ENCODE measurements around the gene MEPE. TPM values are rescaled to one million over a fixed set of nuclear protein-coding genes. Genes with fewer than 3 reads are reported as not detected.

MEPE gene
- total and polyA plus RNA-seq, 10 of the 15 experiments (the other 5 are each of a cell fraction or from before 2014, with no cell fraction given) = not detected

GRCh38 chr4:87839592-87839946, 6.8 kb downstream of the MEPE start (continued):
- TF ChIP-seq REST (IDR thresholded peaks at IDR 0.05; ENCODE audit: low read depth, low read length) (no peak), GATAD2B (conservative IDR thresholded peaks at IDR 0.05; ENCODE audit: low read depth) (no peak), RBBP5 (conservative IDR thresholded peaks at IDR 0.05) (no peak), MTA3 (IDR thresholded peaks at IDR 0.05; ENCODE audit: borderline replicate concordance, low read length) (no peak), ASH2L (IDR thresholded peaks at IDR 0.05; ENCODE audit: borderline replicate concordance, low read depth) (no peak), SMAD1 (IDR thresholded peaks at IDR 0.05; ENCODE audit: low read depth, partially characterized antibody) (no peak), E2F4 (IDR thresholded peaks at IDR 0.05; ENCODE audit: low read depth, low read length) (no peak)

GRCh38 chr4:87840149-87840548, 7.4 kb downstream of the MEPE start:
- Histone ChIP-seq H3K4me1 (ENCODE audit: control insufficient read depth, insufficient read depth, low read length) (no peaks in the 10 kb centered on the region), H2AFZ (ENCODE audit: control insufficient read depth, low read depth, low read length) (no peak overlapping the region), H3K9me3 (replicated peaks; ENCODE audit: control insufficient read depth, insufficient read depth, low read length) (no peaks in the 10 kb centered on the region), H3K4me3 (no peak overlapping the region), H3K27me3 (replicated peaks in 1 of 2; ENCODE audit: control insufficient read depth in 2 of 2, insufficient read depth in 2 of 2, low read length in 1 of 2) (no peaks in the 10 kb centered on the region; a peak in 1 of 4 replicates), H3K9ac (ENCODE audit: control insufficient read depth, insufficient read depth, low read length) (no peak overlapping the region), H4K20me1 (ENCODE audit: control insufficient read depth, insufficient read depth) (no peaks in the 10 kb centered on the region), H3K27ac (ENCODE audit: control insufficient read depth, insufficient read depth) (no peak overlapping the region), H3K4me2 (ENCODE audit: control insufficient read depth, insufficient read depth) (no peak overlapping the region), H3K36me3 (ENCODE audit: control insufficient read depth in 2 of 2, insufficient read depth in 2 of 2, low read length in 1 of 2) (no peaks in the 10 kb centered on the region), H3K79me2 (ENCODE audit: control insufficient read depth, insufficient read depth, low read length) (no peaks in the 10 kb centered on the region)
- SMC1A ChIA-PET (ENCODE audit: uncharacterized antibody, unreplicated experiment) = no interaction called here
- no peak for DNase-seq (ENCODE audit: low read depth, low spot score)
- no peak for FAIRE-seq
- WGBS (ENCODE audit: insufficient coverage, insufficient replicate concordance, low lambda C conversion rate, missing lambda C conversion rate) = 34% methylated on average over 3 of the region's 3 CpGs
- intact Hi-C loops (cut with micrococcal nuclease; ENCODE audit: unreplicated experiment) (no loop called here), in situ Hi-C loops (cut with MboI) (loop anchor here (10.0 to 25.0 kb wide), 2 partner anchors 345 to 678 kb away; no protein-coding TSS in a partner anchor)
- no TSS peak for BruUV-seq (replicated peaks)
- no peak for ATAC-seq
- no peak for TF ChIP-seq ZNF384 (IDR thresholded peaks at IDR 0.05; ENCODE audit: borderline replicate concordance, low read depth, low read length)
- no peak for TF ChIP-seq RCOR1 (conservative IDR thresholded peaks at IDR 0.05; ENCODE audit: low read depth, low read length)
- TF ChIP-seq BMI1 (IDR thresholded peaks at IDR 0.05; ENCODE audit: borderline replicate concordance) = no peak
- TF ChIP-seq PAX8 (IDR thresholded peaks at IDR 0.05) = no peak
- TF ChIP-seq CBX5 (IDR thresholded peaks at IDR 0.05; ENCODE audit: low read depth) = no peak
- TF ChIP-seq NFIC (IDR thresholded peaks at IDR 0.05; ENCODE audit: low read depth, low read length) = no peak
- TF ChIP-seq RBBP5 (conservative IDR thresholded peaks at IDR 0.05) = no peak
- TF ChIP-seq ZBTB40 (IDR thresholded peaks at IDR 0.05; ENCODE audit: borderline replicate concordance) = no peak
- no peak for TF ChIP-seq MYB (IDR thresholded peaks at IDR 0.05; ENCODE audit: borderline replicate concordance, low read depth, low read length)
- CTCF ChIA-PET = interaction anchor here (1.2 to 2.1 kb wide), 3 partner anchors 8 to 163 kb away, joined by 3 to 15 read pairs (median 3); no protein-coding TSS in a partner anchor
- RAD21 ChIA-PET (ENCODE audit: unreplicated experiment) = no interaction called here
- POLR2A ChIA-PET = no interaction called here
